HL-60/S4 treated with phorbol 12-myristate 13-acetate at 8.2 ng/mL for 4 days and 3 days (cell line): ENCODE data around the gene TRAPPC2.
"Not testable (repeated sequence)": the region's sequence is repeated elsewhere in the genome, so short reads cannot be mapped to it uniquely, and the experiment has no call there.

Experiments
- in situ Hi-C: fragments of 300-500 bp; cut with MboI; formaldehyde crosslinking; loops from 2 replicates; pipeline ENCODE4 v1.15.0; 2022; ENCODE audit warnings: low sequenced_read_pairs

Gene TRAPPC2

DNA sequence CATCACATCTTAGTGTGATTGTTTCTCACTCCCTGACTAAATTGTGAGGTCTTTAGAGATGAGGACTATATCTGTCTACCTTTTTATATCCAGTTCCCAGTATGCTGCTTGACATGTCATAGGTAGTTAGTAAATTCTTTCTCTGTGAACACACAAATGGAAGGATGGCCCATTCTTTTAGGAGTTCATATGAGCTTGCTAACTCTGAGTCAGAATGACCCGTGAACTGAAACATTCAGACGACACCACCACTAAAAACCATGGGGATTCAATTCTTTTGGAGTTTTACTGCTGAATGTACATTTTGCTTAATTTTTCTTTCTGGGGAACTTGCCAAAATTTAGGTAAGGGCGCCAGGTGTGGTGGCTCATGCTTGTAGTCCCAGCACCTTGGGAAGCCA lies 14.1 kb upstream of the TRAPPC2 start:
- in situ Hi-C loops, result no loop called here

DNA sequence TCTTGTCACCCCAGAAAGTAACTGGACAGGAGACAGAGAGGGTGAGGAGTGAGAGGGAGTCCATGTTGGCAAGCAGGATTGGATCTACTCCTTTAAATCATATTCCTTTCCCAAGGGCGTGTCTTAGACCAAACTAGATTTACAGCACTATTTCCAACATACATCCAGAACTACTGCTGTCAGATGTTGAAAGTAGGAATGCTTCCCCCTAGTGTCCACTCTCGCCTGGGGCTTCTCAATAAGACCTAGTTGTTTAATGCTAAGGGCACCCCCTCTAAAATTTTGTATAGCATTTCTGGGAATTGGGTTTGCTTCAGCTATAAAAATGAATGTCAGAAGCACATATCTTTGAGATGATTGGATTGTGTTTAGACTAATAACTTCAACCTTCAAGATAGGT lies 13.4 kb upstream of the TRAPPC2 start:
- in situ Hi-C loops, result no loop called here

DNA sequence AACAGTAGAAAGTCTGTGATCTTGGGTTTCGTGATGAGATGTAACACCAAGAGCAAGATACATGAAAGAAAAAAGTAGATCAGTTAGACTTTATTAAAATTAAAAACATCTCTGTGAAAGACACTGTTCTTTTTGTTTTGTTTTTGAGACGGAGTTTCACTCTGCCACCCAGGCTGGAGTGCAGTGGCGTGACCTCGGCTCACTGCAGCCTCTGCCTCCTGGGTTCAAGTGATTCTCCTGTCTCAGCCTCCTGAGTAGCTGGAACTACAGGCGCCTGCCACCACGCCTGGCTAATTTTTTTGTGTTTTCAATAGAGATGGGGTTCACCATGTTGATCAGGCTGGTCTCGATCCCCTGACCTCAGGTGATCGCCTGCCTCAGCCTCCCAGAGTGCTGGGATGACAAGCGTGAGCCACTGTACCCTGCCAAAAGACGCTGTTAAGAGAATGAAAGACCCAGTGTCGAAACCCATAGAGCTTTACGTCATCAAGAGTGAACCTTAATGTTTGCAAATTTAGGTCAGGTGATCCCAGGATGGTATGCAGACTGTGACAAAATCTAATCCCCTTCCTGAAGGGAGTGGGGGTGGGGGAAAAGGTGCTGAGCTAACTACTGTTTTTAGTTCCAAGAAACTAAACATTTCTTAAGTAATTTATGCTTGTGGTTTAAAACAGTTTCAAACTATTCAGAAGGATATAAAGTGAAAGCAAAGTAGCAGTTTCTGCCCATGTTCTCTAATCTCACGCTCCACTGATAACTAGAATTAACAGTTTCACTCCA lies 8.2 kb upstream of the TRAPPC2 start:
- in situ Hi-C loops, result no loop called here

DNA sequence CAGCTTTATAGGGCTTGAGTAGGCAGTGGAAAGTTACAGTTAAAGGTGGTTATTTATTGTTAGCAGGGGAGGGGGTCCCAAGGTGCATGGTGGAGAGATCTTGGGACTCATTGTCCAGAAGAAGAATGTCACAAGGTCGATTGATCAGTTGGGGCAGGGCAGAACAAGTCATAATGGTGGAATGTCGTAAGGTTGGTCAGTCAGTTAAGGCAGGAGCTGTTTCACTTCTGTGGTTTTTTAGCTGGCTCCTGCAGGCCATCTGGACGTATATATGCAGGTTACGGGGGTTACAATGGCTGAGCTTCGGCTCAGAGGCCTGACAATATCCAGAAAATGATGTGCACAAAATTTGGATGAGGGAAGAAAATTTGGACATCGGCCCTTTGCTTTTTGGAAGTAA lies 7.3 kb upstream of the TRAPPC2 start:
- in situ Hi-C loops, result no loop called here

DNA sequence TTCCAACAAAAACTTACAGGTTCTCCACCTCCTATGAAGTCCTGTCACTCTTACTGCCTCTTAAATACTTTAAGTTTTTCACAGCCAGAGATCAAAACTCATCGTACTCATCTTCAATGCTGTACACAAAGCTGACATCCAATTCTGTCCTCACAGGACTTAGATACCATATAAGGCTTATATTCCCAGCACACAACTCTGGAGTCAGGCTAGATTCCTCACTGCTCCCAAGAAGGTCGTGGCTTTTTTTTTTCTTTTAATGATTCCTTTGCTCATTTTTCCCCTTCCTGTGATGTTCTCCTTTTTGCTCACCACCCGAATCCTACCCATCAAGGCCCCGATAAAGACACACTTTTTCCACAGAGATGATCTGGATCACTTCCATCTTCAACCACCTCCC lies 914 bp downstream of the TRAPPC2 start:
- in situ Hi-C loops, result no loop called here

DNA sequence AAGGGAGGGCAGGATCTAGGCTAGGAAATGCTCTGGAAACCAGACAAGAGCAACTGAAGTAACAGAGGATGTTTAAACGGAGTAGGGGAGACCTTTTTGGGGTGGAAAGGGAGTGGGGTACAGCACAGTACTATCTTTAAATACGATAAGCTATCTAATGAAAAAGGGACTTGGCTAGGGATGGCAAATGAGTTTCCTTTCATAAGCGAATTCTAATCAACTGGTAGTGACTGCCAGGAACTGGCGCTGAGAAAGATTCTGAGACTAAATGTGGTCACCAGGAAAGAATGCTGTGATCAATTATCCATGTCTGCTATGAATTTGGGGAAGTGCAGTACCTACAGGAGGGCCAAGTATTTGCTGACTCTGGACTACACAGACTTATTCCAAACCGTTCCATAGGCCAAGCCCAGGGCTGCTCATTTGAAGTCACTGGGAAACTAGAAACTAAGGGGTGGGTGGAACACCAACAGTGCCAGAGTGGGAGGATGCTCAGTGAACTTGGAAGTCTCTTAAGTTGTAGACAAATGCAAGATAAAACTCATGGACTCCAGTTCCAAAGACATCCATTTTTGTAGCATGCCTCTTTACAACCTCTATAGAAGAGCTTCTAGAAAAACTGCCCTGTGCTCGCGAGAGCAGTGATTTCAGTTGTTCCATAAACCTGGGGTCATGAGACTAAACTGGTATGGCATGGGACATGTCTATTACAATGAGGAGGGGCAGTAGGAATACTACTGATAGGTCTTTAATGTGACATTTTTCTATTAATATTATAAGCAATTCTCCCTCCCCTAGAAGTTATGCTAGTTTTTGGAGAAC lies 2.0 kb downstream of the TRAPPC2 start:
- in situ Hi-C loops, result no loop called here

DNA sequence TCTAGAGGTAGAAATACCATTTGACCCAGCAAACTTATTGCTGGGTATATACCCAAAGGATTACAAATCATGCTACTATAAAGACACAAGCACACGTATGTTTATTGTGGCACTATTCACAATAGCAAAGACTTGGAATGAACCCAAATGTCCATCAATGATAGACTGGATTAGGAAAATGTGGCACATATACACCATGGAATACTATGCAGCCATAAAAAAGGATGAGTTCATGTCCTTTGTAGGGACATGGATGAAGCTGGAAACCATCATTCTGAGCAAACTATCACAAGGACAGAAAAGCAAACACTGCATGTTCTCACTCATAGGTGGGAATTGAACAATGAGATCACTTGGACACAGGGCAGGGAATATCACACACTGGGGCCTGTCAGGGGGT lies 3.9 kb downstream of the TRAPPC2 start:
- in situ Hi-C loops, result not testable (repeated sequence)

DNA sequence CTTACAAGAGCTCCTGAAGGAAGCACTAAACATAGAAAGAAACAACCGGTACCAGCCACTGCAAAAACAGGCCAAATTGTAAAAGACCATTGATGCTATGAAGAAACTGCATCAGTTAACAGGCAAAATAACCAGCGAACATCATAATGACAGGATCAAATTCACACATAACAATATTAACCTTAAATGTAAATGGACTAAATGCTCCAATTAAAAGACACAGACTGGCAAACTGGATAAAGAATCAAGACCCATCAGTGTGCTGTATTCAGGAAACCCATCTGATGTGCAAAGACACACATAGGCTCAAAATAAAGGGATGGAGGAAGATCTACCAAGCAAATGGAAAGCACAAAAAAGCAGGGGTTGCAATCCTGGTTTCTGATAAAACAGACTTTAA lies 7.8 kb downstream of the TRAPPC2 start:
- in situ Hi-C loops, result not testable (repeated sequence)

DNA sequence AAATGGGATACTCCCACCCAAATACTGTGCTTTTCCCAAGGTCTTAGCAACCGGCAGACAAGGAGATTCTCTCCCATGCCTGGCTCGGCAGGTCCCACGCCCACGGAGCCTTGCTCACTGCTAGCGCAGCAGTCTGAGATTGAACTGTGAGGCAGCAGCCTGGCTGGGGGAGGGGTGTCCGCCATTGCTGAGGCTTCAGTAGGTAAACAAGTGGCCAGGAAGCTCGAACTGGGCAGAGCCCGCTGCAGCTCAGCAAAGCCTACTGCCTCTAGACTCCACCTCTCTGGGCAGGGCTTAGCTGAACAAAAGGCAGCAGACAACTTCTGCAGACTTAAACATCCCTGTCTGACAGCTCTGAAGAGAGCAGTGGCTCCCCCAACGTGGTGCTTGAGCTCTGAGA lies 9.5 kb downstream of the TRAPPC2 start:
- in situ Hi-C loops, result not testable (repeated sequence)

DNA sequence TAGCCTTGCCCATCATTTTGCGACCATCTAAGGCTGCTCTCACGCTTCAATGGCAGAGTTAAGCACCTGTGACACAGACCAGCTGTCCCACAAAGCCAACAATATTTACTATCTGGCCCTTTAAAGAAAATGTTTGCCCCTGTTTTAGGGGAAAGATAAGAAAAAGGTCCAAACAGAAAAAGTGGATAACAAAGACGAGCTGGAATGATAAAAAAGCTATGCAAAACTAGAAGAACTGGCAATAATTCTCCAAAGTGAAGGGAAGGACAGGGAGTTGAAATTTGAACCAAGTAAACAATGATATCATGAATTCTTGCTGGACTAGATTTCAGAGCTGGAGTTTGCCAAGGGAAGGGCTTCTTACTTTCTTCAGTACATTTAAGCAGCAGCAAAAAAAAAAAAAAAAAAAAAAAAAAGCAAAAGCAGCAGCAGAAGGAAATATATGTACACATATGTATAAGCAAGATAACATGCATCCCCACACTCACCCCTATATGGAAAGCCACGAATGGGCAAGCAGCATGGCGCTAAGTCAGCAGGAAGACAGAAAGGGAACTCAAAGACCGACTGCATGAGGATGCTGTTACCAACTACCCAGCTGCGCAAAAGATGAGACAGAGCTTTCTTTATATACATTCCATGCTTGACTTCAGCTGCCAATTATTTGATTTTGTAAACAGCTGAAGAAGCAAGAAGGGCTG lies 12.5 kb downstream of the TRAPPC2 start:
- in situ Hi-C loops, result no loop called here

DNA sequence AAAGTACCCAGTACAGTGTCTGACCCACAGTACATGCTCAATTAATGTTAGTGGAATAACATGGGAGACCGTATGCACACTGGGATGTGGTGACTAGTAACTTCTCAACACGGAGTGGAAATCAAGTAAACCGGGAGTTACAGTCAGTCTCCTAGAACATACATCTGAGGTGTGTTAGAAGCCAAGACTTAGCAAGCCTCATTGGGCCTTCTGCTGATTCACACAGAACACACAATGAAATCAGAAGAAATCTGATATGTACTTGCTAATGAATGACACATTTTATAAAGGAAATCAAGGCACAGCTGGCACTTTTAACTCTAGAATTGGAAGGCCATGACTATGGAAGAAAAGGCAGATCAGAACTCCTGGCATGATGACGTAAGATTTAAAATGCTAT lies 13.0 kb downstream of the TRAPPC2 start:
- in situ Hi-C loops, result no loop called here

DNA sequence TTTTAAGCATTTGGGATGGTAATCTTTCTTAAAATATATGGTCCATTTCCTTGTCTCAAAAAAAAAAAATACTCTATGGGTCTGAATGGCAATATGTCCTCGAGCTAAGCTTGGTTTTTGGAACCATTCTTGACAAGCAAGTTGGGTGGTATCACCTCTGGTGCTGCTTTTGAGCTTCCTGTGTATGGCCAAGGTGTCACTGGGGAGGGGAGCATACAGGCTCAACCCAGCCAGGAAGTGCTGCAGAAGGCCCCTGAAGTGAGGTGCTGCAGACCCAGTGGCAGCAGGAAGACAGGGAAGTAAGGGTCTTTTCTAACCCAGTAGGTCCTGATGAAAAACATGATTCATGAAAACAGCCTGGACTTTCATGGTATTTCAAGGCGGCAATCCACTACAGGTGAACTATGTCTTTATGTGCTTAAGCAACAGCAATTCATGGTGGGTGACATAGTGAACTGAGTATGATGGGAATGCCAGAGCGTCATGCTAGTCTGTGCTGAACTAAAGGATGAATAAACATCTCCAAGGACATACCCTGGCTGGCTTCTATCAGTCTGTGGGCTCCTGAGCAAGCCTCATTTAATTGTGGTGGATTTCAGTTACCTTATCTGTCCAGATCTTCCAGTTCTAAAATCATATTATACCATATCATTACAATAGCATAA lies 15.1 kb downstream of the TRAPPC2 start:
- in situ Hi-C loops, result no loop called here

DNA sequence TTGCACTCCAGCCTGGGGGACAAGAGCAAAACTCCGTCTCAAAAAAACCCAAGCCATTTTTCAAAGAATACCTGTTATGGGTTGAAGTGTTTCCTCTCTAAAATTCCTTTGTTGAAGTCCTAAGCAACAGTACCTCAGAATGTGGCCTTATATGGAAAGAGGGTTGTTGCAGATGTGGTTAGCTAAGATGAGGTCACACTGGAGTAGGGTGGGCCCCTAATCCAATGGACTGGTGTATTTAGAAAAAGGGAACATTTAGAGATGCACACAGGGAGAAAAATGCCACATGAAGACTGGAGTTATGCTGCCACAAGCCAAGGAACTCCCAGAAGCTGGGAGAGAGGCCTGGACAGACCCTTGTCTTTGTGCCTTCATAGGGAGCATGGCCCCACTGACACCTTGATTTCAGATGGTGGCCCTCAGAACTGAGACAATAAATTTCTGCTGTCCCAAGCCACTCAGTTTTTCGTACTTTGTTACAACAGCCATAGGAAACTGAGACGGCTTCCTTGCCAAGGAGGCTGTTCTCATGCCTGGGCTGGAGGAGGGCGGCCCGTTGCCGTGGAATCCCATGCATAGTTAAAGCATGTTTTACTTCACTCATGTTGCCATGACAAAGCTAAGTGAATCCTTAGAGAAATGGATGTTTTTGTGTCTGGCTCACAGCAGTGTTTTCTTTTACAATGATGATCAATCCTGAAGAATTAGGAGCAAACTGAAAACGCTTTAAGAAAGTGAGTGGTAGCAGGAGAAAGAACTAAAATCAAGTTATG lies 16.5 kb downstream of the TRAPPC2 start:
- in situ Hi-C loops, result no loop called here

DNA sequence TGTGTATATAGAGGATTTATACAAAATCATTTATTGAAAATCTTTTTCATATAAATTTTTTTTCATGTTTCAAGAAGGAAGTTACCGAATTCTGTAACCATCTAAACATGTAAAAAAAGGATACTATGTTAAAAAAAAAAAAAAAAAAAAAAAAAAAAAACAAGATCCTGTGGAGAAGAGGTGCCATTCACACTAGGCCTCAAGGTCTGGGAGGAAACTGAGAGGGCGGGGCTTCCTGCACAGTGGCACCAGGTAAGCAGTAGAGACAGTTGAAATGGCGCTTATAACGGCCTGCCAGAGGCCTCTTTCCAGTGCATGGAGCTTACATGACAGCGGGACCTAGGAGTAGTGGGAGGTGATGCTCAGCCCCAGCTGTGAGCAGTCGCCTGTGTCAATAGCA lies 17.5 kb downstream of the TRAPPC2 start:
- in situ Hi-C loops, result no loop called here

DNA sequence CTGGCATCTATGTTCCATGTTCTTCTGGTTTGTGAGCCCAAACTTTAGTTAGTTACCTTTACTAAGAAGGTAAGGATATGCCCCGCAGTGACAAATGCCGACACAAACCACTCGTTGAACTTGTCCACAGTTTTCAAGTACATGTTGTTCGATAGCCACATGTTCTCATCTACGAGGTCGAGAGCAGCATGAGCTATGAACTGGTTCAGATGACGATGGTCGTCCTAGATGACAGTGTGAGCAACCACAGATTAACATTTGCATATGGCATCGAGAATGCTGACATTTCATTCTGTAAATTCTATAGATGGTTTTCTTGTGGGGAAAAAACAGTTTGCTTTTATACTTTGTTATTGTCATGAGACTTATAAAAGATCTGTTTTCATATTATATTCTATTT lies 18.0 kb downstream of the TRAPPC2 start:
- in situ Hi-C loops, result no loop called here

DNA sequence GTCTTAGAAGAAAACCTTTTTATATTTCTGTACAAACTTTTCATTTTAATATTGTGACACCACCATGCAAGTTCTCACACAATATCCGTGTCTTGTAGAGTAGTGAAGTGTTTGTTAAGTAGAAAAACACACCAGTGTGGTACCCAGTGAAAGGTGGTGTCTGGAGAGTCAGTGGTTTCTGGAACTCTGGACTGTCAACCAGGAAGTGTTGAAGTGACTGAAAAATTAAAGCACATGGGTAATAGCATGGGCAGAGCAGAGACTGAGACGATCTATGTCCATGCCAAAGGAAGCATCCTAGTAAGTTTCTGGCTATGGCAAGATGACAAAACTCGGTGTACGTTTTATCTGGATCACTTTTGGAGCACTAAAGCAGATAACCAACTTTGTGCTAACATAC lies 23.3 kb downstream of the TRAPPC2 start:
- in situ Hi-C loops, result no loop called here

DNA sequence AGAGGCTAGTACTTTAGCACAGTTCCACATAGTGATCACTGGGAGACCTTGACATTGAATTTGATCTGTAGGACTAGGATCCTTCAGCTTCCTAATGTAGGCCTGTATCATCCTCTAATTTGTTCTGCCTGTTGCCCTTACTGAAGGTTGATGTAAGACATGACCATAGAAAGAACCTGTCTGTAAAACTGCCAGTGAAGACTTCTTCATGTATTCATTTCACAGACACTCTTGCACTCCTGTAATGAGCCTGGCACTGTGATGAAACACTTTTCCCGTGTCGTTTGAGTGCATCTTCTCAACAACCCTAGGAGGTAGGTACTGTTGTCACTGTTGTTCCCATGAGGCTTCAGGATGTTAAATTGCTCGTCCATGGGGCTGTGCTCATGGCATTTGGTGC lies 30.8 kb downstream of the TRAPPC2 start:
- in situ Hi-C loops, result no loop called here

DNA sequence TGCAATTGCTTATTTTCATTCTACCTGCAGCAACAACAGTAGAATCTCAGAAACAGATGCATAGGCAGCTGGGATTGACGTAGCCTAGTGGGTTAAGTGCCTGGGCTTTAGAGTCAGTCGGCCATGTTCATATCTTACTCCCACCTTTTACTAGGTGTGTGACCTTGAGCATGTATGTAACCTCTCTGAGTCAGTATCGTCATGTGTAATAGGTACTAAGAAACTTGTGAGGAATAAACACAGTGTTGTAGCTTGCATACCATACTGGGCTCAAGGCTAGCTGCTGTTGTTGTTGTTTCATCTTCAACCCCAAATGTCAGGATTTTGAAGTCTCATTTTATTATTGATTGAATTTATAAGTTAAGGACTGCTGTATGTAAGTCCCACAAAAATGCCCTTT lies 31.3 kb downstream of the TRAPPC2 start:
- in situ Hi-C loops, result no loop called here

DNA sequence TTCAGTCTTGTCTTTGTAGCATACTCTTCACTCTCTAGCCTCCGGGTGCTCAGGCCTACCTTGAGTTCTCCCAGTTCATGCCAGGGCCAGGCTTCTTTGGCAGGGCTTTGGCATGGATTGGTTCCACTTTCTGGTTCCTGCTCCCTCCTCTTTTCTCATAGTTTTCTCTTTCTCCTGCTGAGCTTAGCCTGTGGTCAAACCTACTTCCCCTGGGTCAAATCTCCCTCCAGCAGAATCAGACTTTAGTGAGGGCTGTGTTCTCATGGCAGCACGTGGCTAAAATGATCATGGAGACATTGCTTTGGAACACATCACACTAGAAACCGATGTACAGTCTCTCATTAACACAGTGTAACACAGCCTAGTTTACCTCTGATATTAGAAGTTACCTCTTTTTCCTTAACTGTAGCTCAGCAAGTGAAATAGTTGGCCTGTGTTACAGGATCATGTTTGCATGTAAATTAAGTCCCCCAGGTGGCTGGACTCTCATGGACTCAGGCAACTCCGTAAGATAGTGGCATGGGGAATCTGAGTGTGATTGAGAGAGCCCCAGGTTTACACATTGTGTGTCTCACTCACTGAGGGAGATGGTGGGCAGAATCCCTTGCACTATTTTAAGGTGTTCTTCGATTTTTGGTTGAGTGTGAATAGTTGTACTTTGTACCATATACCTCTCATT lies 32.2 kb downstream of the TRAPPC2 start:
- in situ Hi-C loops, result no loop called here

DNA sequence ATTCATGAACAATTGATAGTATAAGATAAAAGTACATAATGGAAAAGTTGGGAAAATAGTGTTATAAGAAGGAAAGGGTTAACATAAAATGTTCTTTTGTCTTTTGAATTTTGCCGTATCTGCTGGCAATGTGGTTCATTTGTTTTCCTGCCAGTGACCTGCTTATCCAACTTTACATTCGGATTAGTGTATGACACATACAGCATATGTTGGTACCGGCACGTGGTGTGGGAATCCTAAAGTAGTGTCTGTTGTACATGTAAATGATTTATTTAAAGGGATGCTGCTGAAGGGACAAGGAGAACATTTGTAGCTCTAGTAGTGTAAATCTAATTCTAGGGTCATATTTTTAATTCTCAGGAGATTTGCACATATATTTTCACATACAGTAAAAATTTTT lies 34.0 kb downstream of the TRAPPC2 start:
- in situ Hi-C loops, result no loop called here
